Embryonic facial prominence (tissue), 1 donor: ENCODE results near the gene PDE2A.

Source experiments
- DNase-seq: peaks from one replicate; pipeline ENCODE4 v3.0.0-alpha.2; 2016; ENCODE audit errors: extremely low spot score

PDE2A gene

DNA sequence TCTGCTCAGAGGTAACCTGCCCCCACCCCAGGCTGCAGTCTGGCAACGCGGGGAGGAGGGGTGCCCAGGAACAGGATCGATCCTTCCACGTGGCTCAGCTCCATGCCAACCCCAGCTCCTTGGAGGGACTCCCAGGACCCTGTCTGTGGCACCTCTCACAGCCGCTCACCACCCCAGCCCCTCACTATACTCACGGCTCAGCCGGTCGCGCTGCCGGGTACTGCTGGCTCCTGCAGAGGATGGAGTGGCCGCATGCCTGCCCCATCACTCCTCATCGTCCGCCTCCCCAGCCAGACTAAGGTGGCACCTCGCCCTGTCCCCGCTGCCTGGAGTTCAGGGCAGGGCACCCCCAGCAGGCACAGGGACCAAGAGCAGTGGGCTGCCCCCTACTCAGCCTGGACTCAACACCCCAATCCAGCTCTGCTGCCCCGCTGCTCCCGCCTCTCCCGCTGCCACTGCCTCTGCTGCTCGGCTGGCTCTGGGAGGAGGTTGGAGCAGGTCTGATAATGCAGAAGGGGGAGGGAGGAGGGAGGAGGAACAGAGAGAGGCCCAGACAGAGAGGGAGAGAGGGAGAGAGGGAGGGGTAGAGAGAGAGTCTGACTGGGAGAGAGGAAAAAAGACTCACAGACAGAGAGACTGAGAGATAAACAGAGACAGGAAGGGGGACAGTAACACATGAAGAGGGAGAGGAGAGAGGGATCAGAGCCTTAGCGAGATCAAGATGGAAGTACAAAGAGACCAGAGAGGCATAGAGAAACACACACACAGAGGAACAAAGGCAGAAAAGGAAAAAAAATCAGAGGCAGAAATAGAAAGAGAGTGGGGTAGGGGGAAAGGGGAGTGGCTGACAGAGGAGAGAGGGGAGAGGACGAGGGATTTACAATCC, at the start of gene PDE2A:
Gene PDE2A (minus strand): TSS at position 480 of the 886 bp plus-strand sequence. CDS start 215 bp downstream, at position 265.
- no peak for DNase-seq

DNA sequence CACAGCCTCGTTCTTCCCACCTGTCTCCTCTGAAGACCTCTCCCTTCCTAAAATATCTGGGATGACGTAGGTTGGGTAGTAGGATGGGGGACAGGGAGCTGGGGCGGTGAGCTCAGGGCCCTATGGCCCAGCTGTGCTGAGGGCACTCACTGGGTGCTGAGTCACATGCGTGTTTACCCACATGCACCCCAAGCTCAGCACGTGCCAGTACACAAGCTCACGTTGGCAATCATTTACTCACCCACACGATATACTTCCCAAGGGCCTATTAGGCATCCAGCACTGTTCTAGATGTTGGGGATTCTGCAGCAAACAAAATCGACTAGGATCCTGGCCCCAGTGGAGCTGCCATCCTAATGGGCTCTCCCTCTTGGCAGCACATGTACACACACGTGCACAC, 49.3 kb upstream of the PDE2A start:
- no peak for DNase-seq

DNA sequence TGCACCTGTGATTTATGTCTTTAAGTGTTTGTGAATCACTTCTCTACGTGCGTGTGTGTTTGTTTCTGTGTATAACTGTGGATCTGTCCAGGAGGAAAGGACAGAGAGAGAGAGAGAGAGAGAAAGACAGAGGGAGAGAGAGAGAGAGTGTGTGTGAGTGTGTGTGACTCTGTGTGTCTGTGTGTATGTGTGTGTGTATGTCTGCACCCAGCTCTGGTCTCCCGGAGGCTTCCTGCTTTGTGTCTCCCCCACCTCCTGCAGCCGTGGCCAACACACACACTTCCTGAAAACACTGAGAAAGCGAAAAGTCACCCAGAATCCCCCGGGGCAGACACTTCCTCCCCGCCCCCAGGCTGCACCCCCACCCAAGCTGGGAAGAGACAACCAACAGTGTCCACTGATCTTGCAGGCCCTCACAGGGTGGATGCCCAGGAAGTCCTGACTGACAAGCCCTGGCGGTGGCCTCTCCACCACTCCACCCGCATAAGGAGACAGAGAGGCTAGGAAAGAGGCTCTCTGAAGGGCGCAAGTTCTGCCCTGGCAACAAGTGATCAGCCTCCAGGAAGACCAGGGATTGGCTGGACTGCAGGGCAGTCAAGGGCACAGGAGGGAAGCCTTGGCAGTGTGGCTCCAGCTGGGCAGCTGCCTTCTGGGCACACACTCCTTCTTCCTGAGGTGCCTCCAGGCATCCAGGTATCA, 48.0 kb upstream of the PDE2A start:
- peak; percentile 71 for DNase-seq

DNA sequence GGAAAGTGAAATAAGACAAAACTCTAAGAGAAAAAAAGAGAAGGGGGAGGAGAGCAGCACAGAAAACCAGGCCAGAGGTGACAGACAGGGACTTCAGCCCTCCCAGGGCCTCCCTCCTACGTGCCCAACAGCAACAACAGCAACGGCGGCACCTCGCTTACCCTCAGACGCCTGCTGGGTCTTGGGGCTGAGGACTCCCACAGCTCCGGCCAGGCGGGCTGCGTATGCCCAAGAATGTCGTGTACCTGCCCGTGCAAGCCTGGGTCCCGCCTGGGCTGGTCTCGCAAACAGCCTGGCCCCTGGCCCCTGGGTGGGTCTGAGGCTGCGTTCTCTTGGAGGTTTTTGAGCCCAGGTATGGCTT, 47.4 kb upstream of the PDE2A start:
- DNase-seq, result no peak

- no peak for DNase-seq
Measured at GRCh38 chr11:72721276-72721675, 47.1 kb upstream of the PDE2A start.

DNA sequence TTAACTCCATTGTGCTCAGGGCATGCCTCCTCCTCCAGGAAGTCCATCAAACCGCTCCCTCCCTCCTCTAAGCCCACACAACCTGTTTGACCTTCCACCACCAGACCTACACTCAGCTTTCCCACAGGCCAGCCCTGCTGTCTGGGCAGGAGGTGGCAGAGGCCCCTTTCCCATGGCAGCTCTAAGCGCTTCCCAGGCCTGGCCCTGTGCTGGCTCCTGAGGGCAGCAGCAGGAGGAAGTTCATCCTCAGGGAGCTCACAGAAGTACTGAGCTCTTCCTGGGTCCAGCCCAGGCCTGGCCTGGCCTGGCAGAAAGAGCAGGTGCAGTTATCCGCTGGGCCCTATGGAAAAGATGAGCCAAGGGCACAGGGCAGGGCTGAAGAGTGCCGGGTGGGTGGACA, 46.6 kb upstream of the PDE2A start:
- DNase-seq, result no peak

- no peak for DNase-seq
Measured at GRCh38 chr11:72720047-72720446, 45.8 kb upstream of the PDE2A start.

DNA sequence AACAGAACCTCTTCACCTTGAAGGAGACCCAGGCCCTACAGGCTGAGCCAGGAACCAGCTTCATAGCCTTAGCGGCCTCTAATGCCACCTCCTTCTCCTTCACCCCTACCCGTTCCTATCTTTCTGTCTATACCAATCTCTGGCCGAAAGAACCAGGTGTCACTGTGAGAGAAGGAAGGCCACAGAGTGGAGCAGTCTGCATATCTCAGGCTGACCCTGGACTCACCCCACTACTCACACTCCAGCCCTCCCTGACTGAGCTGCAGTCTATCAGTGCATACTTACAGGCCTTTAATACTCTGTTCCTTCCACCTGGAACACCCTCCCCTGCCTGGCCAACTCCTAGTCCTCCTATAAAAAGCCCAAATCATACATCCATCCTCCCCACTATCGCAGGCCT, 45.3 kb upstream of the PDE2A start:
- no peak for DNase-seq

DNA sequence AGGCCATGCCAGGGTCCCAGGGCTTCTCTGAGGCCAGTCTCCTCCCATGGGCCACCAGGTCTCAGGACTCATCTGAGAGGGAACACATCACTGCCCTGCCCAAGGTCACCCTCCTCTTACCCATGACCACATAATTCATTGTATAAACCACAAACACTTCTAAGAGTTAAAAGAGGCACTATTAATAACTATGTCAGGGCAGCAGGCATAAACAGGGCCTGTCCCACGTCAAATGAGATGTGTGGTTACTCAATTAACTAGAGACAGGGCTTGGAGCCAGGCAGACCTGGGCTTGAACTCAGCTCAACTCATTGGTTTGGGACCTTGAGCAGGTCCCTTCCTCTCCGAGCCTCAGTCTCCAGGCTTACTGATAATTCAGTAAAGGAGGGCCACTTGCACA, 44.9 kb upstream of the PDE2A start:
- DNase-seq, result no peak

GRCh38 chr11:72718101-72718501, 43.9 kb upstream of the PDE2A start:
- no peak for DNase-seq

GRCh38 chr11:72716788-72717435, 42.7 kb upstream of the PDE2A start:
- DNase-seq, result no peak

DNA sequence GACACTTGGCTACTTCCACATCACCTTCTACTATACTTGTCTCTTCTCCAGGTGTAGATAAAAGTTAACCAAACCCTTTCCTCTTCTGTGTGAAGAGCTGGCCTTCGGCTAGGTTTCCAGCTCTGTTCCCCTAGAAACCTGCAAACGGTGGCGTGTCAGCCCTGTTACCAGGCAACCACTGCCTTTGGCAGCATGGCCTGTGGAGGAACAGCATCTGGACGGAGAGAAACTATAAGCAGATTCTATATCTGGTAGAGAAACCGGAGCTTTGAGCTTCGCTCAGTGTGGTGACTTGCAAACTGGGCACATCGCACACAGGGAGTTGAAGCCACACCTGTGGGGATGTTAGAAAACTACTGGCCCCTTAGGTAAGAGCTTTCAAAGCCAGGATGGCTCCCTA, 42.1 kb upstream of the PDE2A start:
- peak; percentile 25 for DNase-seq

- no peak for DNase-seq
Measured at GRCh38 chr11:72712841-72713240, 38.6 kb upstream of the PDE2A start.

GRCh38 chr11:72712168-72712751, 38.0 kb upstream of the PDE2A start:
- DNase-seq, result no peak

- DNase-seq, result no peak
Measured at GRCh38 chr11:72711141-72711540, 36.9 kb upstream of the PDE2A start.

DNA sequence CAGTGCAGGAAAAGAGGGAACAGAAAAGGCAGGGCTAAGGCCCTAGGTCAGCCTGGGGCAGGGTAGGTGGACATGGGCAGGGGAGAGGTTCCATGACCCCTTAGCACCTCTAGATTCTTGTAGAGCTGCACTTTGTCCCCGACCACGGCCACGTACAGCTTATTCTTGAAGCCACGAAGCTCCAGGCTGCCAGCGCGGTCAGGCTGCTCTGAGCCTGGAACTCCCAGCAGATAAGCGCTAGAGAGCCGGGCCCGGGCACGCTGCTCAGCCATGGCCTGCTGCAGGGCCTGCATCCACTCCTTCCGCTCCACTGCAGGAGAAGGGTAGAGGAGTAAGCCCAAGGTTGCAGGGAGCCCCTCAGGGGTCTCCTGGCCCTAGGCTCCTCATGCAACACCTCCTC, 36.1 kb upstream of the PDE2A start:
- no peak for DNase-seq

DNA sequence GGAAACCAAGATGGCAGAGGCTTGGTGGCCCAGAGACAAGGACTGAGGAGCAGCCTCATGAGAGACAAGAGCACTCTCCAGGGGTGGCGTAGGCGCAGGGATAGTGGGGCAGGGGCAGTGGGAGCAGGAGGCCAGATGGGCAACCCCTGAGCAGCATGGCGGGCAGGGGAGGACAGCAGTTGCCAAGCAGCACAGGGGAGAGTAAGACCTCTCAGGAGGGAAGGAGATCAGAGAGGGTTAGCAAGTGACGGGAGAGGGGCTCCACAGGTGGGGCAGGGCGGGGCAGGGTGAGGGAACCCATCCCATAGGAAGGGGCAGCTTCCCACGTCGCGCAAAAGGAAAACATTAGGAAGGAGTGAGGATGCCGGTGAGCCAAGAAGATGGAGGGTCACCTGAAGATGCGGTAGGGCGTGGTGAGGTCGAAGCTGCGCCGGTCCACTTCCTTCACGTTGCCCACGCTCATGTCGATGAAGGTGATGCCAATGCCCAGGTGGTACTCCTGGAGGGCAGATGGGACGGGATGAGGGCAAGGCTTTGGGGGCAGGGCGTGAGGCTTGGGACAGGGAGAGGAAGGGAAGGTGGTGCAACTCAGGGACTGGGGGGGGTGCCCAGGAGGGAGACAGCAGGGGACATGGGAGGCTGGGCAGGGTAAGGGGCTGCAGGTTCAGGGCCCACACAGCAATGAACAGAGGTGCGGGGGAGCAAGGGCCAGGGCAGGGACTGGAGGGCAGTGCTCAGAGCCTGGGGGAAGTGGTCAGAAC, 35.4 kb upstream of the PDE2A start:
- DNase-seq, result no peak

DNA sequence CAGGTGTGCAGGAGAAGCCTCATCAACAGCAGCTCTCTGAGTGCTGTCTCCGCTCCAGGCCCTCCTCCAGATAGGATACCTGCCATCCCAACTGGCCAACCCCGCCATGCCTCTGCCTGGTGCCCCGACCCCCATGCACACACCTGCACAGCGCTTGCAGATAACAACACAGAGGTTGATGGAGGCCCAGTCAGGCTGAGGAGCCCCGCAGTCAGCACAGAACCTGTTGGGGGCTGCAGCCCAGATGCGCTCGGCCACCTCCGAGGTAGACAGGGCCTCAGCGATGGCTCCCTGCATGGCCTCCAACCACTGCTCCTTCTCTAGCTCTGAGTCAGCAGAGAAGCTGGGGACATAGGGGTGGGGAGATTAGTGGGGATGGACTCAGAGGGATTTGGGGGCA, 32.8 kb upstream of the PDE2A start:
- DNase-seq, result no peak

- no peak for DNase-seq
Measured at GRCh38 chr11:72706579-72706978, 32.4 kb upstream of the PDE2A start.

GRCh38 chr11:72705442-72706365, 31.5 kb upstream of the PDE2A start:
- no peak for DNase-seq
